Glutamatergic neuron (in vitro differentiated cells): ENCODE data around the gene PLAC1. TPM values are rescaled to one million over a fixed set of nuclear protein-coding genes. Genes with fewer than 3 reads are reported as not detected.

Experiments used
- DNase-seq: peaks from one replicate; pipeline ENCODE4 v3.0.0; 2022
- H3K27ac Mint-ChIP-seq: one replicate; pipeline ENCODE4 v1.8.0; 2020; ENCODE audit warnings: mild to moderate bottlenecking, mixed read lengths, inconsistent platforms; ENCODE audit not compliant: unreplicated experiment
- H3K27me3 Mint-ChIP-seq: one replicate; pipeline ENCODE4 v1.8.0; 2020; ENCODE audit warnings: mild to moderate bottlenecking, moderate library complexity, mixed read lengths, inconsistent platforms; ENCODE audit not compliant: unreplicated experiment
- H3K36me3 Mint-ChIP-seq: one replicate; pipeline ENCODE4 v1.8.0; 2020; ENCODE audit warnings: mild to moderate bottlenecking, mixed read lengths, inconsistent platforms; ENCODE audit not compliant: unreplicated experiment
- H3K4me1 Mint-ChIP-seq: one replicate; pipeline ENCODE4 v1.8.0; 2020; ENCODE audit warnings: mild to moderate bottlenecking, low read depth, mixed read lengths, inconsistent platforms; ENCODE audit not compliant: unreplicated experiment
- H3K4me3 Mint-ChIP-seq: one replicate; pipeline ENCODE4 v1.8.0; 2020; ENCODE audit warnings: mild to moderate bottlenecking, mixed read lengths, inconsistent platforms; ENCODE audit not compliant: unreplicated experiment
- H3K9me3 Mint-ChIP-seq: one replicate; pipeline ENCODE4 v1.8.0; 2020; ENCODE audit warnings: mild to moderate bottlenecking, moderate library complexity, mixed read lengths, inconsistent platforms; ENCODE audit not compliant: unreplicated experiment
- CTCF ChIP-seq: fragments of 200-600 bp; sonication (generic); IDR thresholded peaks from one replicate; pipeline ENCODE4 v1.5.0; 2021; ENCODE audit not compliant: partially characterized antibody, unreplicated experiment
- total RNA-seq: library from RNA; stranded (reverse); fragmentation: NEBNext Ultra II Directional; extraction: Animal tissue kit (Norgen Biotek cat#: 25700); gene quantifications from one replicate; pipeline ENCODE4 v1.2.1, GENCODE V29; 2021; ENCODE audit not compliant: unreplicated experiment

Gene PLAC1
- total RNA-seq, 1 donor from 2014 or later, result not detected

GRCh38 chrX:134679644-134680043 is 21.4 kb upstream of the PLAC1 start:
- Mint-ChIP-seq H3K9me3 (peaks cover 1% of the 10 kb centered on the region), H3K36me3 (no peaks in the 10 kb centered on the region), H3K27ac (no peak overlapping the region), H3K27me3 (no peaks in the 10 kb centered on the region), H3K4me1 (no peaks in the 10 kb centered on the region), H3K4me3 (no peak overlapping the region)
- no peak for DNase-seq
- TF ChIP-seq CTCF, result no peak

- no peak for TF ChIP-seq CTCF
- Mint-ChIP-seq H3K27ac (no peak overlapping the region), H3K27me3 (no peaks in the 10 kb centered on the region), H3K36me3 (no peaks in the 10 kb centered on the region), H3K4me1 (no peaks in the 10 kb centered on the region), H3K4me3 (no peak overlapping the region), H3K9me3 (peaks cover 1% of the 10 kb centered on the region)
- no peak for DNase-seq
Observed at GRCh38 chrX:134679221-134679620, 20.9 kb upstream of the PLAC1 start.

GRCh38 chrX:134677332-134677731 is 19.1 kb upstream of the PLAC1 start:
- Mint-ChIP-seq H3K36me3 (no peaks in the 10 kb centered on the region), H3K27me3 (no peaks in the 10 kb centered on the region), H3K27ac (no peak overlapping the region), H3K9me3 (peaks cover 1% of the 10 kb centered on the region), H3K4me1 (no peaks in the 10 kb centered on the region), H3K4me3 (no peak overlapping the region)
- DNase-seq, result no peak
- no peak for TF ChIP-seq CTCF

GRCh38 chrX:134676436-134676835 is 18.2 kb upstream of the PLAC1 start:
- Mint-ChIP-seq H3K27me3 (no peaks in the 10 kb centered on the region), H3K4me1 (no peaks in the 10 kb centered on the region), H3K4me3 (no peak overlapping the region), H3K9me3 (no peaks in the 10 kb centered on the region), H3K36me3 (no peaks in the 10 kb centered on the region), H3K27ac (no peak overlapping the region)
- TF ChIP-seq CTCF, result no peak
- DNase-seq, result no peak

- no peak for DNase-seq
- H3K27ac Mint-ChIP-seq, result no peak overlapping the region
- no peaks in the 10 kb centered on the region for H3K36me3 Mint-ChIP-seq
- no peaks in the 10 kb centered on the region for H3K4me1 Mint-ChIP-seq
- no peaks in the 10 kb centered on the region for H3K27me3 Mint-ChIP-seq
- H3K4me3 Mint-ChIP-seq, result no peak overlapping the region
- no peak for TF ChIP-seq CTCF
- no peaks in the 10 kb centered on the region for H3K9me3 Mint-ChIP-seq
Observed at GRCh38 chrX:134673123-134673522, 14.9 kb upstream of the PLAC1 start.
